Head of caudate nucleus (tissue), 42 donors: ENCODE measurements around the gene FCRLB.
"Not testable (repeated sequence)": the region's sequence is repeated elsewhere in the genome, so short reads cannot be mapped to it uniquely, and the experiment has no call there.

Source experiments
- DNase-seq, 42 donors: peaks; one replicate each; pipeline versions ENCODE4 v3.0.0 to v3.0.0-alpha.2; 2020 to 2021; ENCODE audit warnings: mixed read lengths in 7 of 42
- intact Hi-C: fragments of 100-400 bp; cut with DNase I; formaldehyde crosslinking; loops from one replicate; pipeline ENCODE4 v1.15.0; 2022

FCRLB gene, protein sequence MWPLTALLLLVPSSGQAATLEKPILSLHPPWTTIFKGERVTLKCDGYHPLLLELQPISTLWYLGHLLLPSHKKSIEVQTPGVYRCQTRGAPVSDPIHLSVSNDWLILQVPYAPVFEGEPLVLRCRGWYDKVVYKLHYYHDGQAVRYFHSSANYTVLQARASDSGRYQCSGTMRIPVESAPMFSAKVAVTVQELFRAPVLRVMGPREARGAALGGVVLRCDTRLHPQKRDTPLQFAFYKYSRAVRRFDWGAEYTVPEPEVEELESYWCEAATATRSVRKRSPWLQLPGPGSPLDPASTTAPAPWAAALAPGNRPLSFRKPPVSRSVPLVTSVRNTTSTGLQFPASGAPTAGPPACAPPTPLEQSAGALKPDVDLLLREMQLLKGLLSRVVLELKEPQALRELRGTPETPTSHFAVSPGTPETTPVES

DNA sequence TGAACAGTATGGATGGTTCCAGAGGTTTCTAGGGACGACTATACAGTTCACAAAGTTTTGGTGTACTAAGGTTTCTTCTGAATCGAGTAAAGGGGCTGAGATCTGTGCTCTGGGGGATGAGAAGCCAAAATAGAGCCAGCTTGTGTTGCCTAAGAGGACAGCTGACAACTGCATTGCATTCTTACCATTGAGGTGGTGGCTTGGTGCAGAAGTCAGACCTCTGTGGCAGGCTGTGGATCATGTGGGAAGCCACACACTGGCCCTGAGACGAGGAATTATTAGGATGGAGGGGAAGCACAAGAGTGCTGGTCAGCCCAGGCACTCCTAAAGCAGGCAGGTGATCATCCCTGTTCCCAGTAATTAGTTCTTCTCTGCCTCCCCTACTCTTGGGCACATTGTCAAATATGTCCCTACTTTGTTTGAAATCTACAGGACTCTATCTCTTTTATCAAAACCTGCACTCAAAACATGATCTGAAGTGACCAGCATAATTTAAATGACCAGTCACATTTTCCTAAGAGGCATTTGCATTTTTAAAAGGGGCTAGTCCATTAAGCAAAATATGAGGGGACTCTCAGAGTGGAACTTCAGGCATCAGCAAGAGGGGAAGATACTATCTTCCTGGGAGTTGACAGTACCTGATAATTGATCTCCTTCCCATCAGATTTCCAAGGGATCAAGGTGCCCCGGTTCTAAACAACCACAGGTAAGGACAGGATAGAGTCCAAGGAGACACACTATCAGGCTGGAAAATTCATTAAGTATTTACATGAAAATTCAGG, at the start of gene FCRLB:
Gene FCRLB, plus strand, starts transcription at position 589 of the 782 bp plus-strand sequence. CDS start 1,129 bp downstream, outside the sequence.
- intact Hi-C loops: no loop called here
- no peak for DNase-seq

DNA sequence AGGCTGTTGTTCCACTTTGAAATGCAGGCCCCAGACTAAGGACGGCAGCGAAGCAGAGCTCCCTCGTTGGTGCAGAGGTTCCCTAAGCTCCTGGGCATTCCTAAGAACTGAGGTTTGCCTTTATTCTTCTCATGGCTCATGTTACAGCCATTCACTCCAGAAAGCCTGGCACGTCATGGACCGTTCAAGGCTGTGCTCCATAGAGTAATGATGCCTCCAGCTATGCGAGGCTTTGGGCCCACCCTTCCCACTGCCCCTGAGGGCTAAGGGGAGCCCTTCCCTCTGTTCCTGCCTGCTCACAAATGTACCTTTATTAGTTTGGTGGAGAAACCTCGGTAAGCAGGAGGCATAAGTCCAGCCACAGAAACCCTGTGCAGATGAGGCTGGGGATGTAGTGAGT, 47.9 kb upstream of the FCRLB start:
- DNase-seq, intact Hi-C loops: not testable (repeated sequence)

DNA sequence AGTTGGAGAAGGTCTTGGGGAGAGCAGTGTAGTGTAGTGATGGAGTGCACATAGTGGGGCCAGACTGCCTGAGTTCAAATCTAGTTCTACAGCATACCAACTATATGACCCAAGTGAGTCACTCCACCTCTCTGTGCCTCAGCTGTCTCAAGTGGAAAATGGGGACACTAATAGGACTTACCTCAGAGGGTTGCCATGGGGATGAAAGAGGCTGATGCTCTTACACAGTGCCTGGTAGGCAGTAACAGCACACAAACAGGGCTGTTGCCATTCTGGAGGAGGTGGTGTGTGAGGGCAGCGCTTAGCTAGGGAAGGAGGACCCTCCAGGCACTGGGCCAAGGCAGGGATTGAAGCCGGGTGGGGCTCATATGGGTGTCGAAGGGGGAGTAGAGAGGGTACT, 46.9 kb upstream of the FCRLB start:
- intact Hi-C loops, DNase-seq: not testable (repeated sequence)

DNA sequence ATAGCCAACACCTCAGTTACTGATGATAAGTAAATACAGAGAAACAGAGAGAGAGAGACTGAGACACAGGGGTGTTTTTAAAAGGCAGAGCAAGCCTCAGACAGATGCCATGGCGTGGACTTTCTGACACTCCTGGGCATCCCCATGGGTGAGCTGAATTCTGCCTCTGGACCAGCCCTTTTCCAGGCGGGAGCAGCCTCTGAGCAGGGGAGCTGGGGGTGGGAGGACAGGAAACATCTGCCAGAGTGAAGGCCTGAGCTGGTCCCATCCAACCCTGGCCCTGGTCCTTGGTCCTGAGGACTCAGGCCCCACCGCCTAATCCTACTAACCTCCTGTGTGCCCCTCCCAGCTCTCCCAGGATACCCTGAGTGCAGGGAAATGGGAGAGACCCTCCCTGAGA, 46.4 kb upstream of the FCRLB start:
- intact Hi-C loops: not testable (repeated sequence)

DNA sequence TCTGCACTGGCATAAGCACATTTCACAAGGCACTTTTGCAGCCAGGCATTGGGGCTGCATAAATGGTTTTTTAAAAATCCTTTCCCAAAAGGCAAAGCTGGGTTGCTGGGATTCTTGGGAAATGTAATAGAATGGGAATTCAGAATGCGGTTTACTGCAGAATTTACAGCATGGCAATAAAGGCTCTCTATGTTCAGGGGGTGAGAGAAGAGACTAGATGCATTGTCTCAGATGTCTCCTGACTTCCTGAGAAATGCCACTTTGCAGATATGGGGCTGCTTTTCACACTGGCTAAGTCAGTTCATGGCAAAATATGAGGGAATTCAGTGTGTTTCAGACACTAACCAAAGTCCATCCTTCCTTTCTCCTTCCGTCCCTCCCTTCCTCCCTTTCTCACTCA, 44.9 kb upstream of the FCRLB start:
- peak in 1 of 42 donors; percentile 49 for DNase-seq
- intact Hi-C loops: no loop called here

More for the DNA sequence above, 46.4 kb upstream of the FCRLB start:
- not testable (repeated sequence) for DNase-seq

DNA sequence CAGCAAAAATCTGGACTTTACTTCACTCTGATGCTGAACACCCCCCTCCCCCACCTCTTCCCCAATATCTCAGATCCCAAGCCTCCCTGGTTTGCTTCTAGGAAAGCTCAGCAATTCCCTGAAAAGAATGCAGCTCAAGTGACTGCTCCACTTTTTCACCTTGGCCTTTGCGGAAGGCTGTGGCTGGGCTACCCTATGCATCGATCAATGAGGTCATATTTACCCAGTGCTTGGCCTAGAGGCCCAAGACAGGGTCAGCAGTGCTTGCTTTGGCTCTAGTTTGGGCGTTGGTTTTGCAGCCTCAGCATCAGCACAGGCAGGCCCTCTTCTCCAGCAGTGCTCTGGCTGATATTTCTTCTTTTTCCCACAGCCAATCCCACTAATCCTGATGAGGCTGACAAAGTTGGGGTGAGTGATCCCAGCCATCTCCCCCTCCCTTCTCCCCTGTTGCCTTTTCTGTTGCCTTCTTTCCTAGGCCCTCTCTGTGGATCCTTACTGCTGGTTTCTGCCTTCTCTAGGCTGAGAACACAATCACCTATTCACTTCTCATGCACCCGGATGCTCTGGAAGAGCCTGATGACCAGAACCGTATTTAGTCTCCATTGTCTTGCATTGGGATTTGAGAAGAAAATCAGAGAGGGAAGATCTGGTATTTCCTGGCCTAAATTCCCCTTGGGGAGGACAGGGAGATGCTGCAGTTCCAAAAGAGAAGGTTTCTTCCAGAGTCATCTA, 44.2 kb upstream of the FCRLB start:
- intact Hi-C loops: no loop called here
- no peak for DNase-seq

DNA sequence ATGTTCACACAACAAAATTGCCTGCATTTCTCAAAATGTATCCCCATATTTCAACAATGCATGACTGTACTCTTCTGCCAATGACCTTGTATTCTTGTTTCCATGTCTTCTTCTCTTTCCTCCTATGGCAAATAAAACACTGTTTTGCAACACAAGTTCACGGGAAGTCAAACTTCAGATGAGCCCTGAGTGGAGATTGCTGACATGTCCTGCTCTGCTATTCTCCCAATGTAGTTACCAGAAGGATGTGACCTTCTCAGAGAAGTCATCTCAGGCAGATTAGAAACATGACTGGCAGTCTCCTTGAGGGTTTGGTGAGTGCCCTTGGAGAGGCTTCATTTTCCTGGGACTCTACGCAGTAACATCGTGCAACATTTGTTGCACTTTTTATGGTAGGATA, 42.8 kb upstream of the FCRLB start:
- no peak for DNase-seq
- intact Hi-C loops: no loop called here

DNA sequence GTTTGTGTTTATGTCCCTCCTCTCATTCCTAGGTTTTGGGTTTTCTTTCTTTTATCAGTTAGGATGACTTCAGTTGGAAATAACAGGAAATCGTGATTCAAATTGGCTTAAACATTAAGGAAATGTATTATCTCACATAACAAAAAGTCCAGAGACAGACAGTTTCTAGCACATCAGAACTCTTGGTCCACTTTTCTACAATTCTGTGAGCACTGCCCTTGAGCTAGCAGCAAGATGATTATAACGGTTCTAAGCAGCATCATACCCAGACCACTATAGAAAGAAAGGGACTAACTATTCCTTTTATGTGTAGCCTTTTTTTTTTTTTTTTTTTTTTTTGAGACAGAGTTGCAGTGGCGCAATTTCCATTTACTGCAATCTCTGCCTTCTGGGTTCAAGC, 39.5 kb upstream of the FCRLB start:
- no peak for DNase-seq

DNA sequence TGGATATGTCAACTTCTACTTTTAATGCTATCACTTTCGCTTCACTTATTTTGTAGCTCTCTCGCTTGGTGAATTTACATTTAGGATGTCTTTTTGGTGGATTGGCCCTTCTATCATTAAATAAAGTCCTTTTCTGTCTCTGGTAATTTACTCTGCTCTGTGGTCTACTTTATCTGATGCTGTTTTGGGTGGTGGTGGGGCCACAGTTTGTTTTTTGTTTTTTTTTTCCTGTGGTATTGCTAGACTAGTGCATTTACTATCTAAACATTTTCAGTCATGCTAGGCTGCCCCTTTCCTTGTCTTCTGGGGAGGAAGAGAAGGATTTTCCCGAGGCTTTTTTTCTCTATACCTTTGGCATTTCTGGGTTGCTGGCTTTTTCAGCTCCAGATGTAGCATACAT, 32.4 kb upstream of the FCRLB start:
- intact Hi-C loops: no loop called here
- DNase-seq: no peak

More for the DNA sequence above, 39.5 kb upstream of the FCRLB start:
- intact Hi-C loops: no loop called here

DNA sequence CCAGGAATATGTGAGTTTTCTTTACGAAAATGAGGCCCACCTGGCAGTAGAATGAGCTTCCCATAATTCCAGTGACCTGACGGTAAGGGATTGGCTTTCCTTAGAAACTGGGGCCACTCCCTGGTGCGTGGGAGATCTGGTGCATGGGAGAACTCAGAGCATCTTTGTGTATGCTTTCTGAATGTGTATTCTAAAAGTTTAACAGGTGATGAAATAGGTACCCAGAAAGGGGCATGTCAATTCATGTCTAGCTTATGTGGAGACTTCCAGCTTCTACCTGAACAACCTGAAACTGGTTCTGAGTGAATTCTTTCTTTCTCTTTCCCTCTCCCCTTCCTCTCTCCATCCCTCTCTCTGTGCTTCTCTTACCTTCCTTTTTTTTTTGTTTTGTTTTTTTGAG, 29.5 kb upstream of the FCRLB start:
- DNase-seq: no peak
- intact Hi-C loops: no loop called here

DNA sequence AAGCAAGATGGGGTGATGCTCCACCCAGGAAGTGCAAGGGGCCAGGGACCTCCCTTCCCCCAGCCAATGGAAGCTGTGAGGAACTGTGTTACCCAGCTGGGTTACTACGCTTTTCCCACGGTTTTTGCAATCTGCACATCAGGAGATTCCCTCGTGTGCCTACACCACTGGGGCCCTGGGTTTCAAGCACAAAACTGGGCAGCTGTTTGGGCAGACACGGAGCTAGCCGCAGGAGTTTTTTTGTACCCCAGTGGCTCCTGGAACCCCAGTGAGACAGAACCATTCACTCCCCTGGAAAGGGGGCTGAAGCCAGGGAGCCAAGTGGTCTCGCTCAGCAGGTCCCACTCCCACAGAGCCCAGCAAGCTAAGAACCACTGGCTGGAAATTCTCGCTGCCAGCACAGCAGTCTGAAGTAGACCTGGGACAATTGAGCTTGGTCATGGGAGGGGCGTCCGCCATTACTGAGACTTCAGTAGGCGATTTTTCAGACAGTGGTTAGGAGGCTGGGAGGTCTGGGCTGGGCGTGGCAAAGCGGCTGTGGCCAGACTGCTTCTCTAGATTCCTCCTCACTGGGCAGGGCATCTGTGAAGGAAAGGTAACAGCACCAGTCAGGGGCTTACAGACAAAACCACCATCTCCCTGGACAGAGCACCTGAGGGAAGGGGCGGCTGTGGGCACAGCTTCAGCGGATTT, 28.2 kb upstream of the FCRLB start:
- intact Hi-C loops, DNase-seq: not testable (repeated sequence)

DNA sequence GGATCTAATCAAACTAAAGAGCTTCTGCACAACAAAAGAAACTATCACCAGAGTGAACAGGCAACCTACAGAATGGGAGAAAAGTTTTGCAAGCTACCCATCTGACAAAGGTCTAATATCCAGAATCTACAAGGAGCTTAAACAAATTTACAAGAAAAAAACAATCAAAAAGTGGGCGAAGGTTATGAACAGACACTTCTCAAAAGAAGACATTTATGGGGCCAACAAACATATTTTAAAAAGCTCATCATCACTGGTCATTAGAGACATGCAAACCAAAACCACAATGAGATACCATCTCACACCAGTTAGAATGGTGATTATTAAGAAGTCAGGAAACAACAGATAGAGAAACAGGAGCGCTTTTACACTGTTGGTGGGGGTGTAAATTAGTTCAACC, 23.0 kb upstream of the FCRLB start:
- DNase-seq, intact Hi-C loops: not testable (repeated sequence)

DNA sequence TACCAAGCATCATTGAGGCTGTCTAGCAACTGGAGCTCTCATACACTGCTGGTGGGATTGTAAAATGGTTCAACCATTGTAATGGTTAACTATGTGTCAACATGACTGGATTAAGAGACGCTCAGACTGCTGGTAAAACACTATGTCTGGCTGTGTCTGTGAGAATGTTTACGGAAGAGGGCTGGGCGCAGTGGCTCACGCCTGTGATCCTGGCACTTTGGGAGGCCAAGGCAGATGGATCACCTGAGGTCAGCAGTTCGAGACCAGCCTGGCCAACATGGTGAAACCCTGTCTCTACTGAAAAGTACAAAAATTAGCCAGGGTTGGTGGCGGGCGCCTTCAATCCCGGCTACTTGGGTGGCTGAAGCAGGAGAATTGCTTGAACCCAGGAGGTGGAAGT, 19.1 kb upstream of the FCRLB start:
- intact Hi-C loops: no loop called here

DNA sequence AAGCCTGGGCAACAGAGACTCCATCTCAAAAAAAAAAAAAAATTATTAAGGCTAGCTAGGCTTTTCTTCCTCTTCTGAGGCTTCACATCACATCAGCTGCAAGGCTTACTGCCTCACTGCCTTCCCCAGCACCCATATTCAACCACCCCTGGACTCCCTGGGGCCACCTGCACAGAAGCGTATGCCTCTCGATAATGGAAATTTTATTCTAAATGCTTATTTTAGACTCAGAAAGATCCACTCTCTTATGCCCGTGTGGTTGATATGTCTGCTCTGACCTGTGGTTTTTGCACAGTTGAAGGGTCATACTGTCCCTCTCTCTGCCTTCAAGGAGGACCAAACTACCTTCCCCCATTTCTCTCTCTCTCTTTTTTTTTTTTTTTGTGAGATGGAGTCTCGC, 15.8 kb upstream of the FCRLB start:
- intact Hi-C loops: no loop called here
- DNase-seq: no peak

More for the DNA sequence above, 19.1 kb upstream of the FCRLB start:
- DNase-seq: no peak

DNA sequence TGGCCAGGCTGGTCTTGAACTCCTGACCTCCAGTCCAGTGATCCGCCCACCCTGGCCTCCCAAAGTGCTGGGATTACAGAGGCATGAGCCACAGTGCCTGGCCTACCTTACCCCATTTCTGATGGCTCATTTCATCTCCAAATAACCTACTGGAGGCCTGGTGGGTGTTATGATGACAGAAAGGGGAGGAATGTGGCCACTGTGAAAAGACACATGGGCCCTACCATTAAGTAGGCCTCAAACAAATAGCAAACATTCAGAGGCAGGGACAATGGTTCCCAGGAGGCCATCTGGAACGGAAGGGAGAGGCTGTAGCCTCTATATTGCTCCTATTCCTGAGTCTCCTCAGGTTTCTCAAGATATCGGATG, 15.2 kb upstream of the FCRLB start:
- intact Hi-C loops: no loop called here
- no peak for DNase-seq

DNA sequence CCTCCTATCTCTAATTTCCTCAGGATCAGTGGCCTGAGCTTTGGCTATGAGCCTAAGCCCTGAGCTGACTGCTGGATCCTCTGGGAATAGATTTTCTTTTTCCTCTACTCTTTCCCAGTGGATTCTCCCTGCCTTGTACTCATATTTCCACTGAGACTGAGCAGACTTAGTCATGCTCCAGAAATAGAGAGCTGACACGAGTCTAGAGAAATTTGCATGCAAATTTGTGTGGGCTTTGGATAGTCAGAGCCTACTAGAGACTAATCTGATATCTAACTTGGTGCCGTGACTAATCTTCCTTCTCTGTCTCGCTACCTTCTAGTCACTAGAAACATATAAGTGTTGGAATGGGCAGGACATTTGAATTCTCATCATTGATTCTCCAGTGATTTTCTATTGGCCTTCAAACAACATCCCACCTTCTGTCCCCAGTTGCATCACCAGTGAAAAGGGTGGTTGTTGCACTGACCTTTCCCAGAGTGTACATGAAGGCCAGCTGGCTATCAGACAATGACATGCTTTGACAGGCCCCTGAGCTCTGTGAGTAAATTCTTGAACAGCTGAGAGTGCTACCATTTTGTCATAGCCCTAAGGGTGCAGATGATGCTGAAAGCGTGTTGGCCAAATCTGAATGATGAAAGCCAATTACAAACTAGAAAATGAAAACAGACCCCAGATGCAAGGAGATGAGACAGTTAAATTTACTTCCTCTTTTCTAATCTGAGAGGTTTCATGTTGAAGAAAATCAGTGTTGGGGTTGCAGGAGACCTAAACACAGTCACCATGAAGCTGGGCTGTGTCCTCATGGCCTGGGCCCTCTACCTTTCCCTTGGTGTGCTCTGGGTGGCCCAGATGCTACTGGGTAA, 14.6 kb upstream of the FCRLB start, which contains the start of gene FCRLA:
Gene FCRLA, plus strand, starts transcription at position 748 of the 866 bp plus-strand sequence. Its CDS starts 36 bp downstream, at position 784.
- peak in 25 of 42 donors; percentile 2 to 75 (median 37) for DNase-seq
- intact Hi-C loops: no loop called here

DNA sequence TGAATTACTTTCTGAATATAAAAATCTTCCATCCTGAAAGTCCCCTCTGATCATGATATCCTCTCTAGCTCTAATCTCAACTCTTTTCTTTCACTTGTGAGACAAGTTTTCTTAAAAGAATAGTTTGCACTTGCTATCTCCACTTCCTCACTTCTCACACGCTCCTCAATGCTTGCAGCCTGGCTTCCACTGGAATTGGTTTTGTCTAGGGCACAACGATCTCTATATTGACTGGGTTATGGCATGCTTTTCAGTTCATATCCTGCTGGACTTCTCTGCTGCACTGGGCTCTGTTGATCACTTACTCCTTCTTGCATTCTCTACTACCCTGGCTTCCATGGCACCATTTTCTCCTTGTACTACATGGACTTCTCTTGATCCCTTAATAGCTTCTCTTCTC, 13.8 kb upstream of the FCRLB start:
- intact Hi-C loops: no loop called here
- no peak for DNase-seq

DNA sequence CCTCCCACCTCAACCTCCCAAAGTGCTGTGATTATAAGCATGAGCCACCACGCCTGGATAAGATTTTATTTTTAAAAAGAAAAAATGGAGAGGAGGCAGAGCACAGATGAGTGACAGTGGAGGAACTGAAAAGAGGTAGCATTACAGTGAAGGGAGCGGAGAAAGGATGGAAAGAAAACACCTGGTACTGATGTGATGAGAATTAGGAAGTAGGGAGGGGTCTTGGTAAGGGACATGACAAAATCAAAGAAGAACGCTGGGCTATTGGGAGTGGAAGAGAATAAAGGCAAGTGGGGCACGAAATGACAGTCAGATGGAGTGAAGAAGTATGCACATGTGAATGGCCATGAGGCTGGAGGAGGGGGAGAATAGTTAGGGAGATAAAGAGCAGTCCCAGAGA, 12.0 kb upstream of the FCRLB start:
- intact Hi-C loops: no loop called here
- no peak for DNase-seq
